HepG2 (cell line): ENCODE results near the gene RSPH10B. TPM values are rescaled to one million over a fixed set of nuclear protein-coding genes. Genes with fewer than 3 reads are reported as not detected.

Source experiments
- ERF ChIP-seq: IDR thresholded peaks from 2 replicates; pipeline ENCODE4 v1.6.1; 2018; ENCODE audit warnings: missing biosample characterization, missing genetic modification reagents
- MEF2D ChIP-seq: sonication (generic); formaldehyde crosslinking; IDR thresholded peaks from 2 replicates; pipeline ENCODE4 v1.5.1; 2020; ENCODE audit warnings: mild to moderate bottlenecking, missing genetic modification reagents
- NFRKB ChIP-seq: fragments of 450-650 bp; IDR thresholded peaks from 2 replicates; pipeline ENCODE4 v1.6.1; 2017
- PCBP2 ChIP-seq: fragments of 200-400 bp; formaldehyde crosslinking; optimal IDR thresholded peaks from 2 replicates; pipeline ENCODE3; 2018; ENCODE audit warnings: low read length, low read depth; ENCODE audit not compliant: poor library complexity, severe bottlenecking
- POLR2G ChIP-seq: fragments of 200-400 bp; formaldehyde crosslinking; IDR thresholded peaks from 2 replicates; pipeline ENCODE4 v1.6.1; 2018; ENCODE audit warnings: mild to moderate bottlenecking, low read depth, low read length, moderate library complexity
- SIN3B ChIP-seq: fragments of 150-350 bp; IDR thresholded peaks from 2 replicates; pipeline ENCODE4 v1.6.1; 2014; ENCODE audit warnings: low read length
- SOX6 ChIP-seq, 2 experiments: fragments of 450-650 bp in 1 of 2; sonication (generic) in 1 of 2; formaldehyde crosslinking in 1 of 2; IDR thresholded peaks; 2 replicates each; pipeline versions ENCODE4 v1.4.0 to v1.6.1; 2017 to 2020; ENCODE audit warnings: antibody characterized with exemption in 1 of 2, mild to moderate bottlenecking in 1 of 2, missing genetic modification reagents in 1 of 2
- YY1 ChIP-seq: IDR thresholded peaks from 2 replicates; pipeline ENCODE4 v1.6.1; 2011; ENCODE audit warnings: low read length, low read depth, moderate library complexity, mild to moderate bottlenecking; ENCODE audit not compliant: insufficient read depth, insufficient replicate concordance
- ZFP41 ChIP-seq: sonication (generic); formaldehyde crosslinking; IDR thresholded peaks from 2 replicates; pipeline ENCODE4 v1.4.0; 2020; ENCODE audit warnings: mild to moderate bottlenecking, missing genetic modification reagents, borderline replicate concordance
- ZNF234 ChIP-seq: sonication (generic); formaldehyde crosslinking; conservative IDR thresholded peaks from 2 replicates; pipeline ENCODE4 v1.5.1; 2020; ENCODE audit warnings: mild to moderate bottlenecking, missing genetic modification reagents
- ZNF251 ChIP-seq: sonication (generic); formaldehyde crosslinking; IDR thresholded peaks from 2 replicates; pipeline ENCODE4 v1.9.0; 2021; ENCODE audit warnings: mild to moderate bottlenecking, missing genetic modification reagents
- ZNF335 ChIP-seq: sonication (generic); formaldehyde crosslinking; IDR thresholded peaks from 2 replicates; pipeline ENCODE4 v1.4.0; 2020; ENCODE audit warnings: missing genetic modification reagents
- ZNF614 ChIP-seq: IDR thresholded peaks from 2 replicates; pipeline ENCODE4 v1.6.1; 2018; ENCODE audit warnings: missing biosample characterization, missing genetic modification reagents, inconsistent platforms, borderline replicate concordance
- ZNF746 ChIP-seq: sonication (generic); formaldehyde crosslinking; IDR thresholded peaks from 2 replicates; pipeline ENCODE4 v1.8.0; 2022; ENCODE audit warnings: mild to moderate bottlenecking, missing genetic modification reagents
- ZNF891 ChIP-seq: sonication (generic); formaldehyde crosslinking; IDR thresholded peaks from 2 replicates; pipeline ENCODE4 v1.5.0; 2020; ENCODE audit warnings: mild to moderate bottlenecking, missing genetic modification reagents
- polyA plus RNA-seq, 8 experiments: library from polyadenylated mRNA; depleted of rRNA in 3 of 8; stranded (reverse) in 7 of 8; unstranded in 1 of 8; fragments of >200 nt; fragmentation: Illumina TruSeq in 4 of 8; extraction: Trizol in 4 of 8; gene quantifications; 2 replicates each; pipeline versions ENCODE4 v1.2.1 to v1.2.3, GENCODE V29; 2011 to 2016; ENCODE audit warnings: low read depth in 4 of 8, missing spikeins in 1 of 8, mixed read lengths in 1 of 8; ENCODE audit not compliant: insufficient read depth in 1 of 8
- total RNA-seq, 5 experiments: library from RNA; depleted of rRNA; stranded (reverse); fragments of >200 nt; fragmentation: Illumina TruSeq; extraction: Trizol; gene quantifications; 2 replicates each; pipeline ENCODE4 v1.2.3, GENCODE V29; 2016; ENCODE audit warnings: low read depth in 1 of 5
- TF ChIP-seq, protein P1 (sequence below): sonication (generic); formaldehyde crosslinking; IDR thresholded peaks from 2 replicates; pipeline ENCODE4 v1.4.0; 2020; ENCODE audit warnings: missing genetic modification reagents
- TF ChIP-seq, protein P2 (sequence below): sonication (generic); formaldehyde crosslinking; IDR thresholded peaks from 2 replicates; pipeline ENCODE4 v1.5.0; 2020; ENCODE audit warnings: missing genetic modification reagents
- TF ChIP-seq, protein P3 (sequence below): sonication (generic); formaldehyde crosslinking; IDR thresholded peaks from 2 replicates; pipeline ENCODE4 v1.8.0; 2022; ENCODE audit warnings: mild to moderate bottlenecking, missing genetic modification reagents, moderate library complexity
- TF ChIP-seq, protein P4 (sequence below): sonication (generic); formaldehyde crosslinking; IDR thresholded peaks from 2 replicates; pipeline ENCODE4 v1.5.0; 2020; ENCODE audit warnings: mild to moderate bottlenecking, missing genetic modification reagents

Gene RSPH10B
- total and polyA plus RNA-seq, 2 of the 13 experiments (the other 11 are each of a cell fraction or from before 2014, with no cell fraction given), result not detected

DNA sequence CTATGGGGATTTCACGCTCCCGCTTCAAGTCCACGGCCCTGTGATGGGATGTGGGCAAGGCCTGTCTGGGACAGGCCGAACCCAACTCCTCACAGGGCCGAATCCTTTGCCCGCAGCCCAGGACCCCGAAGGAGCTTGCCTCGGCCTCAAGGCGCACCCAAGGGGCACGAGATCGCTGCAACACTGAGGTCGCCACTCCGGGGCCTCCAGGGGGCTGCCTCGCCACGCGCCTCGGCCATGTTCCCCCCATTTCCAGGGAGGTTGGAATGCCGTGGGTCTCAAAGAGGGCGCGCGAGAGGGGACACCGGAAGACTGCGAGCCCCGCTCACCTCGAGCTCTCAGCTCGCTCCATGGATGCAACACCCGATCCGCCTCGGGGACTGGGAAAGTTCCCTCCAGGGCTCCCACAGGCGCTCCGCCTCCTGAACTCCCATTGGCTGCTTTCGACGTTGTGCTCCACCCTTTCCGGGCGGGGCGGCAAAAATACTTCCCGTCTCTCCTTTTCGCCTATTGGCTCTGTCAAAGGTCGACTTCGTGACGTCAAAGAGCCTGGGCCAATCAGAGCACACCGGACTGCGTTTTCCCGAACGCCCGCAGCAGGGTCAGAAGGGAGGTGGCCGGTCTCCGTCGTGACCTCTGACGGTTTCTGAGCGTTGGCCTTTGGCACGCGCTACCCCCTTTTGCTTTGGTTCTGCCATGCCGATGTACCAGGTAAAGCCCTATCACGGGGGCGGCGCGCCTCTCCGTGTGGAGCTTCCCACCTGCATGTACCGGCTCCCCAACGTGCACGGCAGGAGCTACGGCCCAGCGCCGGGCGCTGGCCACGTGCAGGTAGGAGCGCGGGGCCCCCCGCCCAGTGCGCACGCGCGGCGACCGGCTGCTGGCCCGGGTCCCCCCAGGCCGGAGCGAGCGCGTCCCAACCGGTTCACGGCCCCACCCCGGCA lies 38.5 kb upstream of the RSPH10B start, which contains the start of the genes AIMP2 and PMS2 (continued):
- TF ChIP-seq YY1 (peak; percentile 72), ZNF251 (CRISPR knock-in tag) (0 out of 2 replicates have a peak, but pooled peaks have one; percentile 87), NFRKB (0 out of 2 replicates have a peak, but pooled peaks have one; percentile 22), PCBP2 (no peak), ZNF614 (peak; percentile 73; the same call in 1 of the 2 replicates), MEF2D (CRISPR knock-in tag) (peak; percentile 93), ZFP41 (CRISPR knock-in tag) (peak; percentile 93; the same call in 1 of the 2 replicates), SOX6 (IDR thresholded peaks at IDR 0.05) (no peak), SOX6 (CRISPR knock-in tag; IDR thresholded peaks at IDR 0.05) (peak; percentile 68), POLR2G (peak; percentile 98), ZNF746 (CRISPR knock-in tag) (peak; percentile 95), ZNF234 (CRISPR knock-in tag) (peak; percentile 100), ERF (CRISPR knock-in tag) (peak; percentile 100), ZNF891 (peak; percentile 100; the same call in 1 of the 2 replicates), ZNF335 (CRISPR knock-in tag) (peak; percentile 93), SIN3B (no peak)
- TF ChIP-seq, protein P1, sequence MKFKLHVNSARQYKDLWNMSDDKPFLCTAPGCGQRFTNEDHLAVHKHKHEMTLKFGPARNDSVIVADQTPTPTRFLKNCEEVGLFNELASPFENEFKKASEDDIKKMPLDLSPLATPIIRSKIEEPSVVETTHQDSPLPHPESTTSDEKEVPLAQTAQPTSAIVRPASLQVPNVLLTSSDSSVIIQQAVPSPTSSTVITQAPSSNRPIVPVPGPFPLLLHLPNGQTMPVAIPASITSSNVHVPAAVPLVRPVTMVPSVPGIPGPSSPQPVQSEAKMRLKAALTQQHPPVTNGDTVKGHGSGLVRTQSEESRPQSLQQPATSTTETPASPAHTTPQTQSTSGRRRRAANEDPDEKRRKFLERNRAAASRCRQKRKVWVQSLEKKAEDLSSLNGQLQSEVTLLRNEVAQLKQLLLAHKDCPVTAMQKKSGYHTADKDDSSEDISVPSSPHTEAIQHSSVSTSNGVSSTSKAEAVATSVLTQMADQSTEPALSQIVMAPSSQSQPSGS (CRISPR knock-in tag), result peak; percentile 88; the same call in 1 of the 2 replicates
- TF ChIP-seq, protein P2, sequence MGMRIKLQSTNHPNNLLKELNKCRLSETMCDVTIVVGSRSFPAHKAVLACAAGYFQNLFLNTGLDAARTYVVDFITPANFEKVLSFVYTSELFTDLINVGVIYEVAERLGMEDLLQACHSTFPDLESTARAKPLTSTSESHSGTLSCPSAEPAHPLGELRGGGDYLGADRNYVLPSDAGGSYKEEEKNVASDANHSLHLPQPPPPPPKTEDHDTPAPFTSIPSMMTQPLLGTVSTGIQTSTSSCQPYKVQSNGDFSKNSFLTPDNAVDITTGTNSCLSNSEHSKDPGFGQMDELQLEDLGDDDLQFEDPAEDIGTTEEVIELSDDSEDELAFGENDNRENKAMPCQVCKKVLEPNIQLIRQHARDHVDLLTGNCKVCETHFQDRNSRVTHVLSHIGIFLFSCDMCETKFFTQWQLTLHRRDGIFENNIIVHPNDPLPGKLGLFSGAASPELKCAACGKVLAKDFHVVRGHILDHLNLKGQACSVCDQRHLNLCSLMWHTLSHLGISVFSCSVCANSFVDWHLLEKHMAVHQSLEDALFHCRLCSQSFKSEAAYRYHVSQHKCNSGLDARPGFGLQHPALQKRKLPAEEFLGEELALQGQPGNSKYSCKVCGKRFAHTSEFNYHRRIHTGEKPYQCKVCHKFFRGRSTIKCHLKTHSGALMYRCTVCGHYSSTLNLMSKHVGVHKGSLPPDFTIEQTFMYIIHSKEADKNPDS (CRISPR knock-in tag), result peak; percentile 76; the same call in 1 of the 2 replicates
- TF ChIP-seq, protein P3, sequence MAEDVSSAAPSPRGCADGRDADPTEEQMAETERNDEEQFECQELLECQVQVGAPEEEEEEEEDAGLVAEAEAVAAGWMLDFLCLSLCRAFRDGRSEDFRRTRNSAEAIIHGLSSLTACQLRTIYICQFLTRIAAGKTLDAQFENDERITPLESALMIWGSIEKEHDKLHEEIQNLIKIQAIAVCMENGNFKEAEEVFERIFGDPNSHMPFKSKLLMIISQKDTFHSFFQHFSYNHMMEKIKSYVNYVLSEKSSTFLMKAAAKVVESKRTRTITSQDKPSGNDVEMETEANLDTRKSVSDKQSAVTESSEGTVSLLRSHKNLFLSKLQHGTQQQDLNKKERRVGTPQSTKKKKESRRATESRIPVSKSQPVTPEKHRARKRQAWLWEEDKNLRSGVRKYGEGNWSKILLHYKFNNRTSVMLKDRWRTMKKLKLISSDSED (CRISPR knock-in tag), result peak; percentile 98
- TF ChIP-seq, protein P4, sequence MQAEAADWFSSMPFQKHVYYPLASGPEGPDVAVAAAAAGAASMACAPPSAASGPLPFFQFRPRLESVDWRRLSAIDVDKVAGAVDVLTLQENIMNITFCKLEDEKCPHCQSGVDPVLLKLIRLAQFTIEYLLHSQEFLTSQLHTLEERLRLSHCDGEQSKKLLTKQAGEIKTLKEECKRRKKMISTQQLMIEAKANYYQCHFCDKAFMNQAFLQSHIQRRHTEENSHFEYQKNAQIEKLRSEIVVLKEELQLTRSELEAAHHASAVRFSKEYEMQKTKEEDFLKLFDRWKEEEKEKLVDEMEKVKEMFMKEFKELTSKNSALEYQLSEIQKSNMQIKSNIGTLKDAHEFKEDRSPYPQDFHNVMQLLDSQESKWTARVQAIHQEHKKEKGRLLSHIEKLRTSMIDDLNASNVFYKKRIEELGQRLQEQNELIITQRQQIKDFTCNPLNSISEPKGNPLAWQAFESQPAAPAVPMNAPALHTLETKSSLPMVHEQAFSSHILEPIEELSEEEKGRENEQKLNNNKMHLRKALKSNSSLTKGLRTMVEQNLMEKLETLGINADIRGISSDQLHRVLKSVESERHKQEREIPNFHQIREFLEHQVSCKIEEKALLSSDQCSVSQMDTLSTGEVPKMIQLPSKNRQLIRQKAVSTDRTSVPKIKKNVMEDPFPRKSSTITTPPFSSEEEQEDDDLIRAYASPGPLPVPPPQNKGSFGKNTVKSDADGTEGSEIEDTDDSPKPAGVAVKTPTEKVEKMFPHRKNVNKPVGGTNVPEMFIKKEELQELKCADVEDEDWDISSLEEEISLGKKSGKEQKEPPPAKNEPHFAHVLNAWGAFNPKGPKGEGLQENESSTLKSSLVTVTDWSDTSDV (CRISPR knock-in tag), result peak; percentile 100
